Measurements from ENCODE around the gene ITGB3. TPM values are rescaled to one million over a fixed set of nuclear protein-coding genes. Genes with fewer than 3 reads are reported as not detected.

Gene ITGB3
- total and polyA plus RNA-seq, 2 of the 8 experiments (the other 6 are each of a cell fraction or from before 2014, with no cell fraction given) = 0.08 to 0.09 TPM

GRCh38 chr17:47317119-47317518, 63.5 kb downstream of the ITGB3 start:
- Histone ChIP-seq H3K9ac (replicated peaks in 1 of 4; ENCODE audit: extremely low read depth in 1 of 4, low read depth in 3 of 4, low read length in 3 of 4) (no peak overlapping the region), H2BK15ac (ENCODE audit: low read length) (no peak overlapping the region), H2BK12ac (ENCODE audit: low read depth, low read length) (no peak overlapping the region), H4K20me1 (replicated peaks in 1 of 2; ENCODE audit: control insufficient read depth in 1 of 2, insufficient read depth in 2 of 2, low read length in 2 of 2) (no peaks in the 10 kb centered on the region), H3K18ac (ENCODE audit: extremely low read depth, low read length) (no peak overlapping the region), H3K23ac (ENCODE audit: insufficient read length) (no peak overlapping the region), H3K79me1 (ENCODE audit: low read depth, low read length) (no peaks in the 10 kb centered on the region), H3K4ac (replicated peaks; ENCODE audit: insufficient read length, low read depth, low read length) (no peak overlapping the region), H2BK120ac (replicated peaks; ENCODE audit: low read depth, low read length) (no peak overlapping the region), H3K14ac (ENCODE audit: insufficient read length) (no peak overlapping the region), H3K56ac (replicated peaks; ENCODE audit: insufficient read length, low read depth, low read length) (no peak overlapping the region), H2BK20ac (ENCODE audit: low read length) (no peak overlapping the region), H3K4me3 (ENCODE audit: extremely low read depth in 1 of 4, insufficient read depth in 2 of 4, low read depth in 3 of 4, low read length in 4 of 4) (no peak overlapping the region), H3K79me2 (ENCODE audit: control insufficient read depth in 1 of 2, insufficient read depth in 2 of 2, low read length in 2 of 2) (no peaks in the 10 kb centered on the region), H3K4me2 (ENCODE audit: insufficient read depth in 1 of 2, low read depth in 2 of 2, low read length in 2 of 2) (no peak overlapping the region), H2AFZ (ENCODE audit: low read length) (no peak overlapping the region), H3K27me3 (replicated peaks in 1 of 4; ENCODE audit: control insufficient read depth in 3 of 4, extremely low read depth in 1 of 4, insufficient read depth in 3 of 4, low read length in 3 of 4) (peaks cover 0 to 2% (median 0%) of the 10 kb centered on the region in 4 experiments; a peak in 1 of 7 replicates), H3K27ac (ENCODE audit: low read depth, low read length) (no peak overlapping the region), H3K36me3 (ENCODE audit: control insufficient read depth in 2 of 4, insufficient read depth in 4 of 4, low read length in 3 of 4) (no peaks in the 10 kb centered on the region), H4K5ac (ENCODE audit: insufficient read length, low read depth, low read length) (no peak overlapping the region), H2AK5ac (ENCODE audit: low read depth, low read length) (no peak overlapping the region), H3K4me1 (replicated peaks in 1 of 4; ENCODE audit: control insufficient read depth in 3 of 4, insufficient read depth in 4 of 4, low read length in 3 of 4) (no peaks in the 10 kb centered on the region), H2BK5ac (ENCODE audit: low read depth, low read length) (no peak overlapping the region), H3K9me3 (ENCODE audit: insufficient read depth in 2 of 2, low read depth in 1 of 2, low read length in 1 of 2) (peaks cover 0 to 4% of the 10 kb centered on the region in 2 experiments; a peak in 1 of 4 replicates), H4K8ac (ENCODE audit: extremely low read depth, insufficient read depth, low read length) (no peak overlapping the region), H3K23me2 (ENCODE audit: low read depth, low read length) (no peaks in the 10 kb centered on the region), H4K91ac (replicated peaks; ENCODE audit: insufficient read length, low read length) (no peak overlapping the region)
- POLR2A ChIA-PET (ENCODE audit: partially characterized antibody) = no interaction called here
- DNase-seq (ENCODE audit: low read depth in 1 of 2, low spot score in 2 of 2) (no peak), FAIRE-seq (no peak)
- CTCF ChIA-PET (ENCODE audit: partially characterized antibody) = interaction anchor here (0.9 to 7.5 kb wide), 7 partner anchors 11 to 301 kb away, joined by 3 to 105 read pairs (median 4); partner anchors contain the start of gene ITGB3
- 82% methylated on average over 2 of the region's 2 CpGs; no CpG with 5 or more reads in 1 of the 2 experiments for WGBS, 2 experiments (ENCODE audit: extremely low coverage in 1 of 2, insufficient coverage in 1 of 2, insufficient read length in 1 of 2, insufficient replicate concordance in 2 of 2, low coverage in 1 of 2, low lambda C conversion rate in 2 of 2, missing lambda C conversion rate in 1 of 2)
- no peak for TF ChIP-seq KDM5A (IDR thresholded peaks at IDR 0.05; ENCODE audit: low read length)
- no peak for TF ChIP-seq FOSL1 (IDR thresholded peaks at IDR 0.05; ENCODE audit: insufficient read depth, low read depth, low read length)
- no peak for TF ChIP-seq POU5F1 (IDR thresholded peaks at IDR 0.05; ENCODE audit: low read depth, low read length)
- no peak for TF ChIP-seq CBX5 (IDR thresholded peaks at IDR 0.05; ENCODE audit: low read depth, low read length)
- TF ChIP-seq SRF (IDR thresholded peaks at IDR 0.05; ENCODE audit: low read depth, low read length) = no peak
- TF ChIP-seq MAFK (IDR thresholded peaks at IDR 0.05; ENCODE audit: low read depth, low read length) = no peak
- no peak for TF ChIP-seq ASH2L (IDR thresholded peaks at IDR 0.05; ENCODE audit: low read length)
- TF ChIP-seq EZH2 (IDR thresholded peaks at IDR 0.05; ENCODE audit: low read depth, low read length, severe bottlenecking) = no peak
- TF ChIP-seq SIX5 (IDR thresholded peaks at IDR 0.05; ENCODE audit: low read depth, low read length) = no peak
- TF ChIP-seq, protein P1, sequence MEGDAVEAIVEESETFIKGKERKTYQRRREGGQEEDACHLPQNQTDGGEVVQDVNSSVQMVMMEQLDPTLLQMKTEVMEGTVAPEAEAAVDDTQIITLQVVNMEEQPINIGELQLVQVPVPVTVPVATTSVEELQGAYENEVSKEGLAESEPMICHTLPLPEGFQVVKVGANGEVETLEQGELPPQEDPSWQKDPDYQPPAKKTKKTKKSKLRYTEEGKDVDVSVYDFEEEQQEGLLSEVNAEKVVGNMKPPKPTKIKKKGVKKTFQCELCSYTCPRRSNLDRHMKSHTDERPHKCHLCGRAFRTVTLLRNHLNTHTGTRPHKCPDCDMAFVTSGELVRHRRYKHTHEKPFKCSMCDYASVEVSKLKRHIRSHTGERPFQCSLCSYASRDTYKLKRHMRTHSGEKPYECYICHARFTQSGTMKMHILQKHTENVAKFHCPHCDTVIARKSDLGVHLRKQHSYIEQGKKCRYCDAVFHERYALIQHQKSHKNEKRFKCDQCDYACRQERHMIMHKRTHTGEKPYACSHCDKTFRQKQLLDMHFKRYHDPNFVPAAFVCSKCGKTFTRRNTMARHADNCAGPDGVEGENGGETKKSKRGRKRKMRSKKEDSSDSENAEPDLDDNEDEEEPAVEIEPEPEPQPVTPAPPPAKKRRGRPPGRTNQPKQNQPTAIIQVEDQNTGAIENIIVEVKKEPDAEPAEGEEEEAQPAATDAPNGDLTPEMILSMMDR (IDR thresholded peaks at IDR 0.05; ENCODE audit: control extremely low read depth in 1 of 3, insufficient read depth in 1 of 3, low read depth in 1 of 3, low read length in 3 of 3) = no peak
- no peak for TF ChIP-seq ZNF274 (IDR thresholded peaks at IDR 0.05; ENCODE audit: borderline replicate concordance, extremely low read depth, low read length)
- no peak for TF ChIP-seq GTF2F1 (IDR thresholded peaks at IDR 0.05; ENCODE audit: borderline replicate concordance, low read depth, low read length)
